K562 (cell line): ENCODE data around the gene PEX11B. TPM values are rescaled to one million over a fixed set of nuclear protein-coding genes. Genes with fewer than 3 reads are reported as not detected.

Source experiments
- ATAC-seq: fragments of 200-7000 bp; cut with Tn5 transposase; 3 replicates; pipeline ENCODE4 v1.9.1; 2020; ENCODE audit warnings: moderate library complexity
- BruUV-seq: library from RNA; stranded (reverse); fragments of 400-500 nt; replicated peaks from 2 replicates; lab custom pipeline; 2021; lab: Mats Ljungman, UMichigan
- CTCF ChIA-PET: fragments of 300-600 bp; formaldehyde crosslinking; extraction: SDS; loops from one replicate; lab custom pipeline; 2021; ENCODE audit warnings: low intra/inter-chr PET ratio; lab: Yijun Ruan, JAX
- POLR2A ChIA-PET: fragments of 300-600, 350-650 bp; sonication (Branson Sonifier 250); formaldehyde crosslinking; extraction: SDS; loops from one replicate; lab custom pipeline; 2021; ENCODE audit warnings: antibody characterized with exemption, inconsistent platforms; lab: Yijun Ruan, JAX
- DNase-seq, 4 experiments: peaks; one replicate each; pipeline versions ENCODE4 v3.0.0 to v3.0.0-alpha.2; 2011 to 2018; ENCODE audit warnings: low spot score in 3 of 4, mixed read lengths in 3 of 4; ENCODE audit errors: extremely low read depth in 1 of 4
- FAIRE-seq: peaks from 2 replicates; lab custom pipeline; 2011; peaks lifted over from hg19 to GRCh38; lab: Jason Lieb, UNC
- H2AFZ ChIP-seq: 2 replicates; pipeline ENCODE4 v1.6.0; 2011; ENCODE audit warnings: low read depth, low read length, control low read depth, inconsistent platforms
- H3K27ac ChIP-seq: fragments of 200-600 bp; 3 replicates; pipeline ENCODE4 v1.8.0; 2011; ENCODE audit warnings: low read depth, mild to moderate bottlenecking, control low read depth, inconsistent platforms, low read length, moderate library complexity, mixed read lengths; ENCODE audit errors: extremely low read depth
- H3K27me3 ChIP-seq, 2 experiments: fragments of 300-600 bp in 1 of 2; 2 replicates in 1 of 2; 3 replicates in 1 of 2; pipeline versions ENCODE4 v1.6.0 to v1.8.0; 2011; ENCODE audit warnings: inconsistent platforms in 2 of 2, low read length in 2 of 2, mild to moderate bottlenecking in 1 of 2, mixed read lengths in 1 of 2, moderate library complexity in 1 of 2; ENCODE audit not compliant: control insufficient read depth in 2 of 2, insufficient read depth in 2 of 2
- H3K36me3 ChIP-seq: fragments of 300-600 bp; 3 replicates; pipeline ENCODE4 v1.8.0; 2011; ENCODE audit warnings: mild to moderate bottlenecking, low read length, inconsistent platforms; ENCODE audit not compliant: control insufficient read depth, insufficient read depth
- H3K4me1 ChIP-seq, 2 experiments: fragments of 200-600 bp in 1 of 2; replicated peaks in 1 of 2; 2 replicates in 1 of 2; 3 replicates in 1 of 2; pipeline versions ENCODE4 v1.5.1 to v1.8.0; 2011; ENCODE audit warnings: inconsistent platforms in 2 of 2, low read length in 2 of 2, mild to moderate bottlenecking in 1 of 2, mixed read lengths in 1 of 2, moderate library complexity in 1 of 2; ENCODE audit not compliant: control insufficient read depth in 2 of 2, insufficient read depth in 2 of 2
- H3K4me2 ChIP-seq: 2 replicates; pipeline ENCODE4 v1.6.1; 2011; ENCODE audit warnings: low read length, control low read depth, inconsistent platforms, mixed read lengths; ENCODE audit not compliant: insufficient read depth
- H3K4me3 ChIP-seq: fragments of 200-600 bp; sonication (generic), shearing (Covaris generic); 2 replicates; pipeline ENCODE4 v1.5.1; 2016; ENCODE audit warnings: control low read depth, inconsistent platforms
- H3K79me2 ChIP-seq: fragments of 200-600 bp; 3 replicates; pipeline ENCODE4 v1.8.0; 2011; ENCODE audit warnings: low read length, inconsistent platforms; ENCODE audit not compliant: control insufficient read depth, insufficient read depth
- H3K9ac ChIP-seq, 2 experiments: 2 replicates each; pipeline versions ENCODE4 v1.6.0 to v1.6.1; 2011; ENCODE audit warnings: low read depth in 2 of 2, low read length in 2 of 2, control low read depth in 1 of 2, inconsistent platforms in 1 of 2, mild to moderate bottlenecking in 1 of 2, mixed read lengths in 1 of 2; ENCODE audit not compliant: insufficient read depth in 1 of 2
- H3K9me1 ChIP-seq: one replicate; pipeline ENCODE4 v1.6.0; 2011; ENCODE audit warnings: inconsistent platforms, mild to moderate bottlenecking, low read length, moderate library complexity; ENCODE audit not compliant: control insufficient read depth, insufficient read depth
- H3K9me3 ChIP-seq: replicated peaks from 2 replicates; pipeline ENCODE4 v1.5.1; 2011; ENCODE audit warnings: low read depth, low read length, inconsistent platforms; ENCODE audit not compliant: control insufficient read depth, insufficient read depth
- H4K20me1 ChIP-seq: replicated peaks from 2 replicates; pipeline ENCODE4 v1.6.1; 2011; ENCODE audit warnings: low read length, inconsistent platforms, mixed read lengths; ENCODE audit not compliant: control insufficient read depth, insufficient read depth
- CHCHD3 ChIP-seq: fragments of 250-450 bp; sonication (Bioruptor Pico); IDR thresholded peaks from 2 replicates; pipeline ENCODE4 v2.1.2; 2022; ENCODE audit warnings: mild to moderate bottlenecking
- MGA ChIP-seq: fragments of 450-650 bp; IDR thresholded peaks from 2 replicates; pipeline ENCODE4 v1.6.1; 2016; ENCODE audit warnings: mild to moderate bottlenecking, moderate library complexity
- SIX5 ChIP-seq, 2 experiments: IDR thresholded peaks; 2 replicates each; pipeline ENCODE4 v1.6.1; 2011; ENCODE audit warnings: low read length in 2 of 2, borderline replicate concordance in 1 of 2, low read depth in 1 of 2, mild to moderate bottlenecking in 1 of 2, moderate library complexity in 1 of 2; ENCODE audit not compliant: insufficient read depth in 1 of 2
- SRSF1 ChIP-seq: fragments of 200-400 bp; formaldehyde crosslinking; IDR thresholded peaks from 2 replicates; pipeline ENCODE4 v1.6.1; 2017; ENCODE audit warnings: mild to moderate bottlenecking, low read depth, low read length, moderate library complexity
- ZNF133 ChIP-seq: fragments of 250-450 bp; sonication (Bioruptor Pico); IDR thresholded peaks from 2 replicates; pipeline ENCODE4 v1.4.0; 2020; ENCODE audit warnings: mild to moderate bottlenecking
- WGBS: fragments of 100-300 bp; shearing (Covaris generic); methylation state at CpG from one replicate; pipeline ENCODE4 v1.1.6; 2016; ENCODE audit warnings: low coverage, mixed read lengths; ENCODE audit not compliant: insufficient coverage; ENCODE audit errors: missing lambda C conversion rate; 5-methylcytosine and 5-hydroxymethylcytosine counted together
- in situ Hi-C: fragments of 300-500 bp; cut with MboI; formaldehyde crosslinking; loops from 4 replicates; pipeline ENCODE4 v1.15.0; 2018; ENCODE audit warnings: inconsistent platforms, mixed read lengths
- intact Hi-C: fragments of 100-400 bp; cut with micrococcal nuclease; formaldehyde crosslinking; loops from 2 replicates; pipeline ENCODE4 v1.14.2; 2022
- polyA plus RNA-seq, 8 experiments: library from polyadenylated mRNA; depleted of rRNA in 4 of 8; stranded (reverse) in 5 of 8; unstranded in 3 of 8; fragments of >200 nt; fragmentation: Nextera tagmentation in 2 of 8; fragmentation: Illumina TruSeq in 1 of 8; extraction: Ambion mirVana in 2 of 8; extraction: Trizol in 1 of 8; gene quantifications; 2 replicates each; pipeline versions ENCODE4 v1.2.1 to v1.2.3, GENCODE V29; 2011 to 2014; ENCODE audit warnings: inconsistent platforms in 1 of 8, missing spikeins in 1 of 8
- total RNA-seq, 7 experiments: library from RNA; depleted of rRNA in 6 of 7; stranded (reverse); fragments of >200 nt in 6 of 7; fragmentation: Illumina TruSeq in 2 of 7; extraction: Trizol in 2 of 7; gene quantifications; 2 replicates each; pipeline versions ENCODE4 v1.2.1 to v1.2.3, GENCODE V29; 2011 to 2021; ENCODE audit warnings: low replicate concordance in 1 of 7
- TF ChIP-seq, protein P1 (sequence below): fragments of 450-650 bp; formaldehyde crosslinking; IDR thresholded peaks from 2 replicates; pipeline ENCODE4 v1.4.0; 2020; ENCODE audit warnings: mild to moderate bottlenecking, moderate library complexity
- TF ChIP-seq, protein P2 (sequence below): sonication (generic); formaldehyde crosslinking; IDR thresholded peaks from 2 replicates; pipeline ENCODE4 v1.9.0; 2022; ENCODE audit warnings: mild to moderate bottlenecking, missing genetic modification reagents

The PEX11B gene
- total and polyA plus RNA-seq, 9 of the 15 experiments (the other 6 are each of a cell fraction or from before 2014, with no cell fraction given) = 13.2 to 60.0 (median 21.7) TPM

DNA sequence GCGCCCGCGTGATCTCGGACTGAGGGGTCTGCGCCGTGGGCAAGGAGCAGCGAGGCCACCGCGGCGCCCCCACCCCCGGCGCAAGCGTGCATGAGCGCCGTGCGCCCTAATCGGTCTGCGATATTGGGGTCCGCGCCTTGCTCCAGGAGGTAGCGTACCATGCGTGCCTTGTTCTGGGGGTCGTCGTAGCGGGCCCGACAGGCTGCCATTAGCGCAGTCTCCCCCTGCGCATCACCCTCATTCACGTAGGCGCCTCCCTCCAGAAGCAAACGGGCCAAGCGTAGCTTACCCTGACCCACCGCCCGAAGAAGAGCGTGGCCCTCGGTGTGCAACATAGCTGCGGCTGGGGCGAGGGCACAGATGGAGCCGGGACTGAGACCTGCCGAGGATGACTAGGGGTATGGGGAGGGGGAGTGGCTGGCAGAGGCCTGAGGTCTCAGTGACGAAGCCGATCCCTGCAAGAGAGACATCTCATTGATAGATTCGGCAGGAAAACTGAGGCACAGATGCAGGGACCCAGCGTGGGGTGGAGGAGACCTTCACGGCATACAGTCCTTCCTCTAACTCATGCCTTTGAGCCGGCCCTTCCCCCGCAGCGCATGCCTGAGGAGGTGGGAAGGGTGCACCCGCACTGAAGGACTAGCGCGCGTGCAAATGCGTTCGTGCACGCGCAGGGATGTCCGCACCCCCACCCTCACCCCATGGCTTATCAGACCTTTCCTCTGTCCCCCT, 43.1 kb upstream of the PEX11B start:
- Histone ChIP-seq H3K4me2 (peak overlapping the region; percentile 86), H3K27me3 (no peaks in the 10 kb centered on the region; a peak in 1 of 5 replicates), H3K36me3 (no peaks in the 10 kb centered on the region), H3K9me3 (no peaks in the 10 kb centered on the region; the same call in 1 of the 2 replicates), H3K27ac (no peak overlapping the region), H4K20me1 (no peaks in the 10 kb centered on the region), H3K4me3 (peak overlapping the region; percentile 46), H3K79me2 (peaks cover 32% of the 10 kb centered on the region), H2AFZ (peak overlapping the region; percentile 85), H3K9me1 (no peaks in the 10 kb centered on the region), H3K4me1 (peaks cover 32 to 39% of the 10 kb centered on the region in 2 experiments; a peak in 4 of 5 replicates), H3K9ac (peak overlapping the region; percentile 48 to 87; a peak in 3 of 4 replicates)
- FAIRE-seq (no peak), DNase-seq (peak in 2 of 4 experiments; percentile 37 to 42), ATAC-seq (no peak)
- in situ Hi-C loops = no loop called here
- 80% methylated on average over 40 of the region's 57 CpGs for WGBS
- intact Hi-C loops = no loop called here
- ChIA-PET POLR2A (interaction anchor here (4.0 kb wide), 1 partner anchor 29 kb away, joined by 50 read pairs; no protein-coding TSS in a partner anchor), CTCF (no interaction called here)
- BruUV-seq = no TSS peak
- TF ChIP-seq, protein P1, sequence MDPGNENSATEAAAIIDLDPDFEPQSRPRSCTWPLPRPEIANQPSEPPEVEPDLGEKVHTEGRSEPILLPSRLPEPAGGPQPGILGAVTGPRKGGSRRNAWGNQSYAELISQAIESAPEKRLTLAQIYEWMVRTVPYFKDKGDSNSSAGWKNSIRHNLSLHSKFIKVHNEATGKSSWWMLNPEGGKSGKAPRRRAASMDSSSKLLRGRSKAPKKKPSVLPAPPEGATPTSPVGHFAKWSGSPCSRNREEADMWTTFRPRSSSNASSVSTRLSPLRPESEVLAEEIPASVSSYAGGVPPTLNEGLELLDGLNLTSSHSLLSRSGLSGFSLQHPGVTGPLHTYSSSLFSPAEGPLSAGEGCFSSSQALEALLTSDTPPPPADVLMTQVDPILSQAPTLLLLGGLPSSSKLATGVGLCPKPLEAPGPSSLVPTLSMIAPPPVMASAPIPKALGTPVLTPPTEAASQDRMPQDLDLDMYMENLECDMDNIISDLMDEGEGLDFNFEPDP (CRISPR knock-in tag) = no peak
- TF ChIP-seq SRSF1 (no peak), ZNF133 (CRISPR knock-in tag) (no peak), CHCHD3 (CRISPR knock-in tag) (no peak), SIX5 (IDR thresholded peaks at IDR 0.05; ENCODE audit: borderline replicate concordance in 1 of 2, insufficient read depth in 1 of 2, low read depth in 1 of 2, low read length in 2 of 2) (no peak), MGA (peak; percentile 54)
- TF ChIP-seq, protein P2, sequence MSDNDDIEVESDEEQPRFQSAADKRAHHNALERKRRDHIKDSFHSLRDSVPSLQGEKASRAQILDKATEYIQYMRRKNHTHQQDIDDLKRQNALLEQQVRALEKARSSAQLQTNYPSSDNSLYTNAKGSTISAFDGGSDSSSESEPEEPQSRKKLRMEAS (CRISPR knock-in tag) = peak; percentile 45
